IMR-90 (cell line): ENCODE data around the gene PHKA1. TPM values are rescaled to one million over a fixed set of nuclear protein-coding genes. Genes with fewer than 3 reads are reported as not detected.

ENCODE experiments used
- ATAC-seq: fragments of 200-7000 bp; cut with Tn5 transposase; 2 replicates; pipeline ENCODE4 v1.9.1; 2020; ENCODE audit warnings: low read depth, mild to moderate bottlenecking, moderate library complexity
- BruUV-seq: library from RNA; stranded (reverse); fragments of 400-500 nt; replicated peaks from 2 replicates; lab custom pipeline; 2021; lab: Mats Ljungman, UMichigan
- CTCF ChIA-PET: fragments of 300-600 bp; formaldehyde crosslinking; extraction: SDS; loops from one replicate; lab custom pipeline; 2021; ENCODE audit warnings: antibody characterized with exemption; lab: Yijun Ruan, JAX
- POLR2A ChIA-PET: fragments of 300-600 bp; sonication (Branson Sonifier 250); formaldehyde crosslinking; loops from one replicate; lab custom pipeline; 2022; ENCODE audit warnings: antibody characterized with exemption; ENCODE audit not compliant: unreplicated experiment; lab: Charles Lee
- DNase-seq: peaks from one replicate; pipeline ENCODE4 v3.0.0; 2013
- H2AFZ ChIP-seq: replicated peaks from 2 replicates; pipeline ENCODE3; 2013; ENCODE audit warnings: low read length, mild to moderate bottlenecking; ENCODE audit not compliant: poor library complexity
- H2AK5ac ChIP-seq: 2 replicates; pipeline ENCODE4 v1.6.1; 2013; ENCODE audit warnings: low read depth, low read length, inconsistent platforms
- H2AK9ac ChIP-seq: replicated peaks from 2 replicates; pipeline ENCODE3; 2013; ENCODE audit warnings: mild to moderate bottlenecking, low read depth, low read length, moderate library complexity; ENCODE audit not compliant: poor library complexity
- H2BK120ac ChIP-seq: 2 replicates; pipeline ENCODE4 v1.6.1; 2013; ENCODE audit warnings: low read depth, low read length, inconsistent platforms
- H2BK15ac ChIP-seq: 3 replicates; pipeline ENCODE4 v1.6.1; 2013; ENCODE audit warnings: low read depth, low read length, inconsistent platforms
- H2BK20ac ChIP-seq: 2 replicates; pipeline ENCODE4 v1.6.1; 2013; ENCODE audit warnings: low read depth, mild to moderate bottlenecking, inconsistent platforms, low read length, moderate library complexity
- H2BK5ac ChIP-seq: 2 replicates; pipeline ENCODE4 v1.6.1; 2013; ENCODE audit warnings: mild to moderate bottlenecking, low read depth, low read length, inconsistent platforms; ENCODE audit not compliant: poor library complexity, severe bottlenecking
- H3K14ac ChIP-seq: replicated peaks from 2 replicates; pipeline ENCODE4 v1.6.1; 2013; ENCODE audit warnings: low read depth, low read length, inconsistent platforms
- H3K18ac ChIP-seq: 2 replicates; pipeline ENCODE4 v1.6.1; 2013; ENCODE audit warnings: low read depth, low read length, control low read depth
- H3K23ac ChIP-seq: 2 replicates; pipeline ENCODE4 v1.6.1; 2013; ENCODE audit warnings: low read depth, low read length, inconsistent platforms
- H3K27ac ChIP-seq: 2 replicates; pipeline ENCODE4 v1.5.1; 2013; ENCODE audit warnings: mild to moderate bottlenecking, control low read depth, low read length; ENCODE audit not compliant: insufficient read depth
- H3K27me3 ChIP-seq: 2 replicates; pipeline ENCODE4 v1.6.1; 2013; ENCODE audit warnings: low read length; ENCODE audit not compliant: control insufficient read depth, insufficient read depth
- H3K36me3 ChIP-seq: 2 replicates; pipeline ENCODE4 v1.6.1; 2013; ENCODE audit warnings: low read length, mixed read lengths; ENCODE audit not compliant: control insufficient read depth, insufficient read depth
- H3K4ac ChIP-seq: 2 replicates; pipeline ENCODE4 v1.6.1; 2013; ENCODE audit warnings: low read depth, low read length, inconsistent platforms
- H3K4me1 ChIP-seq: 2 replicates; pipeline ENCODE4 v1.6.1; 2013; ENCODE audit warnings: low read length, mixed read lengths; ENCODE audit not compliant: control insufficient read depth, insufficient read depth
- H3K4me2 ChIP-seq: 2 replicates; pipeline ENCODE4 v1.6.1; 2013; ENCODE audit warnings: low read depth, mild to moderate bottlenecking, control low read depth, low read length, moderate library complexity
- H3K4me3 ChIP-seq: 2 replicates; pipeline ENCODE4 v1.5.1; 2013; ENCODE audit warnings: low read depth, mild to moderate bottlenecking, control low read depth, low read length, moderate library complexity; ENCODE audit not compliant: insufficient read depth
- H3K56ac ChIP-seq: 2 replicates; pipeline ENCODE4 v1.6.1; 2013; ENCODE audit warnings: low read length, inconsistent platforms; ENCODE audit not compliant: insufficient read depth; ENCODE audit errors: extremely low read depth
- H3K79me1 ChIP-seq, 2 experiments: 2 replicates each; pipeline ENCODE4 v1.6.1; 2013; ENCODE audit warnings: low read length in 2 of 2, inconsistent platforms in 1 of 2, low read depth in 1 of 2
- H3K9ac ChIP-seq: 2 replicates; pipeline ENCODE4 v1.6.1; 2013; ENCODE audit warnings: low read depth, low read length, control low read depth
- H3K9me1 ChIP-seq: 2 replicates; pipeline ENCODE4 v1.6.1; 2013; ENCODE audit warnings: low read length, inconsistent platforms; ENCODE audit not compliant: insufficient read depth
- H3K9me3 ChIP-seq: 2 replicates; pipeline ENCODE4 v1.6.1; 2013; ENCODE audit warnings: low read length; ENCODE audit not compliant: control insufficient read depth, insufficient read depth
- H4K20me1 ChIP-seq: 2 replicates; pipeline ENCODE4 v1.6.1; 2013; ENCODE audit warnings: low read length, inconsistent platforms; ENCODE audit not compliant: insufficient read depth
- H4K5ac ChIP-seq: 2 replicates; pipeline ENCODE4 v1.6.1; 2013; ENCODE audit warnings: mild to moderate bottlenecking, low read depth, low read length, control low read depth
- H4K8ac ChIP-seq, 2 experiments: 2 replicates each; pipeline ENCODE4 v1.6.1; 2013; ENCODE audit warnings: low read depth in 2 of 2, low read length in 2 of 2, control low read depth in 1 of 2, inconsistent platforms in 1 of 2
- H4K91ac ChIP-seq: 2 replicates; pipeline ENCODE4 v1.6.1; 2013; ENCODE audit warnings: low read depth, low read length, inconsistent platforms; ENCODE audit not compliant: insufficient read depth
- MXI1 ChIP-seq: IDR thresholded peaks from 2 replicates; pipeline ENCODE4 v1.6.1; 2012; ENCODE audit warnings: low read depth, mild to moderate bottlenecking, low read length, moderate library complexity, borderline replicate concordance
- NFE2L2 ChIP-seq: fragments of 150-350 bp; IDR thresholded peaks from 2 replicates; pipeline ENCODE4 v1.6.1; 2016; ENCODE audit warnings: low read depth, mild to moderate bottlenecking, low read length
- SMC3 ChIP-seq: fragments of 150-350 bp; IDR thresholded peaks from 2 replicates; pipeline ENCODE4 v1.6.1; 2016; ENCODE audit warnings: low read depth, mild to moderate bottlenecking, antibody characterized with exemption, low read length, moderate library complexity
- WGBS, 2 experiments: methylation state at CpG; one replicate each; pipeline versions ENCODE4 v1.1.5 to v1.1.7; 2013; ENCODE audit warnings: missing lambda C conversion rate in 2 of 2; ENCODE audit not compliant: insufficient read length in 1 of 2; ENCODE audit errors: extremely low coverage in 2 of 2; 5-methylcytosine and 5-hydroxymethylcytosine counted together
- dilution Hi-C: fragments of 300-500 bp; cut with HindIII; formaldehyde crosslinking; loops from one replicate; pipeline ENCODE4 v1.14.3; 2018; ENCODE audit warnings: low sequenced_read_pairs; ENCODE audit not compliant: unreplicated experiment
- in situ Hi-C: fragments of 300-500 bp; cut with MboI; formaldehyde crosslinking; loops from 3 replicates; pipeline ENCODE4 v1.14.3; 2019; ENCODE audit warnings: low sequenced_read_pairs, inconsistent platforms, mixed read lengths
- intact Hi-C: fragments of 100-400 bp; cut with micrococcal nuclease; formaldehyde crosslinking; loops from 2 replicates; pipeline ENCODE4 v1.10.0; 2022
- polyA plus RNA-seq, 3 experiments: library from polyadenylated mRNA; depleted of rRNA; stranded (reverse); fragments of >200 nt; gene quantifications; 2 replicates each; pipeline ENCODE4 v1.2.3, GENCODE V29; 2012; ENCODE audit warnings: low replicate concordance in 1 of 3
- total RNA-seq: library from RNA; depleted of rRNA; stranded (reverse); fragments of >200 nt; gene quantifications from 2 replicates; pipeline ENCODE4 v1.2.3, GENCODE V29; 2012

PHKA1 gene
- total and polyA plus RNA-seq, 2 of the 4 experiments (the other 2 are of a cell fraction), result 2.7 to 4.5 TPM

DNA sequence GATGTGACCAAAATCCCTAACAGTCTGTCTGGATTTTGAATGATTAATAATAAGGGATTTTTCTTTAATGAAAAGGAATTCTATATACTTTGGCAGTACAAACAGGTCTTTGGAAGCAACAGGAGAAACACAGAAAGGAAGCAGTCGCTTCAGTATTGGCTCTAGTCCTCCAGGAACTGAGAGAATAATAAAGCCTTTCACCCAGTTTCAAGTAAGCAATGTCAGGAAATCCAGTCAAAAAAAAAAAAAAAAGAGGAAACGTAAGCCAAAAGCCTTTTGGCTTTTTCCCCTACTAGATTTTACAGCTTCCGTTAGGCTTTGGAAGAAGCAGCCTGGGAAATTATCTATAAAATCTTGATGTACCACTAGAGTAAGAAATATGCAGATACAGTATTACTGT is 79.8 kb downstream of the PHKA1 start:
- no peak overlapping the region for H3K23ac ChIP-seq
- no peak overlapping the region for H3K4ac ChIP-seq
- no peaks in the 10 kb centered on the region for H3K9me3 ChIP-seq
- no peak overlapping the region for H2BK5ac ChIP-seq
- H3K56ac ChIP-seq, result no peak overlapping the region
- no peak for TF ChIP-seq NFE2L2
- TF ChIP-seq SMC3, result no peak
- TF ChIP-seq MXI1, result no peak
- dilution Hi-C loops, result no loop called here
- H2BK20ac ChIP-seq, result no peak overlapping the region
- H3K9ac ChIP-seq, result no peak overlapping the region
- no peak overlapping the region for H3K27ac ChIP-seq
- no CpG with 5 or more reads among the region's 3 CpGs for WGBS, 2 experiments
- H3K18ac ChIP-seq, result no peak overlapping the region
- H2AFZ ChIP-seq, result no peak overlapping the region
- no peak overlapping the region for H3K14ac ChIP-seq
- POLR2A ChIA-PET, result no interaction called here
- no peak overlapping the region for H2AK9ac ChIP-seq
- no peaks in the 10 kb centered on the region for H3K4me1 ChIP-seq
- ATAC-seq, result no peak
- no peak overlapping the region for H3K4me2 ChIP-seq
- H4K8ac ChIP-seq, result no peak overlapping the region
- no peaks in the 10 kb centered on the region for H3K9me1 ChIP-seq
- H3K4me3 ChIP-seq, result no peak overlapping the region
- CTCF ChIA-PET, result interaction anchor here (0.7 kb wide), 1 partner anchor 251 kb away, joined by 6 read pairs; no protein-coding TSS in a partner anchor
- H4K5ac ChIP-seq, result no peak overlapping the region
- H2BK15ac ChIP-seq, result no peak overlapping the region
- no peak overlapping the region for H2BK120ac ChIP-seq
- in situ Hi-C loops, result no loop called here
- H3K36me3 ChIP-seq, result no peaks in the 10 kb centered on the region
- DNase-seq, result no peak
- H4K20me1 ChIP-seq, result no peaks in the 10 kb centered on the region
- no peaks in the 10 kb centered on the region for H3K79me1 ChIP-seq
- no peak overlapping the region for H2AK5ac ChIP-seq
- no peak overlapping the region for H4K91ac ChIP-seq
- peaks cover 2% of the 10 kb centered on the region; the same call in 1 of the 2 replicates for H3K27me3 ChIP-seq
- no TSS peak for BruUV-seq
- intact Hi-C loops, result no loop called here
